GM19328 (cell line): ENCODE data around the gene IL21R.

ENCODE experiments used
- ATAC-seq: cut with Tn5 transposase; IDR thresholded peaks from one replicate; pipeline ENCODE4 v1.9.1; 2021; ENCODE audit warnings: mild to moderate bottlenecking, moderate library complexity; ENCODE audit not compliant: unreplicated experiment

Gene IL21R

DNA sequence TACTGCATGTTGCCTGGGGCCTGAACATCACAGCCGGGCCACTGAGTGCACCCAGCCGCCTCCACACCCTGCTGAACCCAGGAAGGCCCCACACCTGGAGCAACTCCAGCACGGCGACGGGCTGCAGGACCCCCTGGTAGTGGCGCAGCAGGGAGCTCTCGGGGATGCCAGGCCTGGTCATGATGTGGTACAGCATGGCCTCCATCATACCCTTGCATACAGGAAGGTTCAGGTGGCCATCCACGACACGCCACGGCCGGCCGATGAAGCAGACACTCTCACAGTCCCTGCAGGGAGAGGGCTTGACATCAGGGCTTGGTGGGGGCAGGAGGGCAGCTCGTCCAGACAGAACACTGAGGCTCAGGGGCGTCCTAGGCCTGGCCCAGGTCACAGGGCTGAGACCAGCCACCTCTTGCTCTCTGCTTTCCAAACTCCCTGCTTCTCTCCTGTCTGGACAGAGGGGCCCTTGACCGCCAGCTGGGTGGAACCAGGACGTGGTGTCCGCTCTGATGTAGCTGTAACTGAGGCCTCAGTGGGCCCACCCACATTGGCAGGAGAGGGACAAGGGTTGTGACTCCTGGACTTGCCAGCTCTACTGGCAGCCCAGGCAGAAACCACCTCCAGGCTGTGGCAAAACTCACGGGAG, 60.3 kb downstream of the IL21R start:
- no peak for ATAC-seq

DNA sequence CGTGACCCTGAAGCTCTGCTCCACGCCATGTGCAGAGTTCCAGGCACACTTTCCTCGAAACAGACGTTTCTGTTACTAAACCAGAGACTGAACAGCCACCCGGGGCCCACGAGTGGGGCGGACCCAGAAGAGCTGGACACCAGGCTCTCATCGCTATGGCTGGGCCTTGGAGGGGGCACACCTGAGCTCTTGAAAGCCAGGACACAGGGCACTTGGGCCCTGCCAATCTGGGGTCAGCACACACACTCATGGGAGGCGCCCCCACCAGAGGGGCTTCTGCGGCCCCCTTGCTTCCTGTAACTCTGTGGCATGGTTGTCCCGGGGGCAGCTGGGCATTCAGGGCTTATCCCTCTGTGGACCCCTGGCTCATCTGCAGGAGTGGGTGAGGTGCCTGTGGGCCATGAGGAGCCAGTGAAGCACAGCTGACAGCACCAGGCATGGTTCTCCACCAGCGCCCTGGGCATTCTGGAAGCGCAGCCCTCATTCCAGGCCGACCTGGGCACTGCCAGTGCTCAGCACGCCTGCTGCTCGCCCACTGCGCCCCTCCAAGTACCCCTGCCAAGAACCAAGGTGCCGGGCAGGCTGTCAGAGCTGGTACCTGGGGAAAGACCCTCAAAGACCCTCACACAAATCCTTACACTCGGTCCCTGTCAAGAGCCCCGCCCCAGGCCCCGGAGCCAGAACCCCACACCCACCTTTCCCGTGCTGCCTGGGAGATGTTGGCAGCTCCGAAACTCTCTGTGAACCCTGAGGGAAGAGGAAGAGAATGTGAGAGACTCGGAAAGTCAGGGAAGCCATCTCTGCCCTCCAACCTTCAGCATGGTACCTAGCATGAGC, 61.1 kb downstream of the IL21R start:
- no peak for ATAC-seq

DNA sequence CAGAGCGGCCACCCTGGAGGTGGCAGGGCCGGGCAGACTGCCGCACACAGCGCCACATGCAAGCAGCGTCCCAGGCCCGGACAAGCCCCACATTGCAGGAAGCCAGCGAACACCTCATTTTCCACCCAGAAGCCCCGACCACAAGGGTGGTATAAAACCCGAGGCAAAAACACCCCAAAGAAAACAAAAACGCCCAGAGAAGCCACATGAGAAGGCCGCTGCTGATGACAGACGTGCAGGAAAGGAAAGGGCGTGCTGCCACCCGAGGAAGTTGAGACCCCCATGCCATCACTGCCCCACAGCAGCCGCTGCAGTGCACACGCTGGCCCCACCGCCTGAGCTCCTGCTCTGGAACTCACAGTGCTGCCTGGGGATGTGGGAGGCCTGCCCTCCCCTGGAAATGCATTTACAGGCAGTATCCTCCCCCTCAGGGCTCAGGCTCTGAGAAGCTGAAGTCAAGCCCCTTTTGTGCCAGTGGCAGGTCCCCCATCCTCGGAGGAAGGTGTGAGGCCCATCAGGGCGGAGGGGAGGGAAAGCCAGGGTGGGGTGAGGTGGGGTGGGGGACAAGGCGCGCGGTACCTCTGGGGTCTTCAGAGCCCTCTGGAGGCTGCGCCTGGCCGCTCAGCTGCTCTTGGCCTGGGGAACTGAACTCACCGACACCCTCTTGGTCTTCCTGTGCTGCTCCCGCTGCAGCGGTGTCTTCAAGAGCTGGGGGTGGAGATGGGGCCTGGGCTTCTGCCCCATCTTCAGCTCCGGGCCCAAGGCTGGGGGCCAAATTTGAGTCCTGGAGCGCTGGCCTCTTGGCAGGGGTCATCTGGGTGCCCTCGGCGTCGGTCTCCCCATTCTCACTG, 62.0 kb downstream of the IL21R start:
- no peak for ATAC-seq

DNA sequence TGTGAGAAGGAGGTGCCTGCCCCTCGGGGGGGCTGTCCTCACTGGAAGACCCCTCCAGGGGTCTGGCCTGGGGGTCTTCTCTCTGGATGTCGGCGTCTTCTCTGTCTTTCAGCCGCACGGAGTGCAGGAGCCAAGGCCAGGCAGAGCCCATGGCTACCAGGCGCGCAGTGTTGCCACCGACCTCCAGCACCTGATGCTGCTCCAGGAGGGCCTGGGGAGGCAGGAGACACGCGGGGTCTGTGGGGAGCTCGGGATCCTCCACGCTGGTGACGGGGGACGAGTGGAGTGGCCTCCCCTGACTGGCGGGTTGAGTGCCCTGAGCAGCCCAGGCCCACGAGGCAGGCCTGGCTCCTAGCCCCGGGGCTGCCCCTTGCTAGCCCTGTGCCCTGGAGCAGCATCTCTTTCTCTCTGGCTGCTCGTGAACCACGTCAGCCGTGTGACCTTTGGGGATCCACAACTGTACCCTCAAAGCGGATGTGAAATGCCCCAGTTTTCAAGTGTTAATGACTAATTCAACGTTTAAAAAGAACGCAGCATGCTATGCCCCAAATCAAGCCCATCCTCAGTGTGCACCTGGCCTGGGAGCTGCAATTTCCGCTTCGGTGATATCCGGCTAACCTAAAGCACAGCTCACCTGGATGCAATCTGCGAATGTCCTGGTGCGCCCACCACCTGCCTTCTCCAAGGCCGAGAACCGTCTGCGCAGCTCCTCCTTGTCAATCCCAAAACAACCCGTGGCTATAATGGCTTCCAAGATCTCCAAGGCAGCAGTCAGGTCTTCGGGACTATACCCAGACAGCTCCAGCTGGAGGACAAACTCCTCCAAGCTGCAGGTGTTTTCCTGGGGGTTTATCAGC, 62.9 kb downstream of the IL21R start:
- ATAC-seq = no peak

DNA sequence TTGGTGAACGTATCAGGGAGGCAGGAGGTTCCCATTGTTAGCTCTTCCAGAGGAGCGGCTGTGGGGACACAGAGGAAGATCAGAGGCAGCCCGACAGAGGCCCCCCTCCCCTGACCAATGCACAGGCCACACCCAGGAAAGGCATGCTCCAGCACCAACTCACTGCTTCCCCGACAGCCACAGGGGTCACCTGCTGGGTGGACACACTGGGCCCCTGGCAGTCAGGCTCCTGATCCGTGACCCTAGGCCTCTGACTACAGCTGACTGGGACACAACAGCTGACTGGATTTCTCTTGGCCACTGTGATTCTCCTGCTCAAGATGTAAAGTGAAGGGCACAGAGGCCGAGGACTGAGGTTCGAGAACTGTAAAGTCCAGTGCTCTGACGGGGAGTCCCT, 63.5 kb downstream of the IL21R start:
- ATAC-seq = no peak

DNA sequence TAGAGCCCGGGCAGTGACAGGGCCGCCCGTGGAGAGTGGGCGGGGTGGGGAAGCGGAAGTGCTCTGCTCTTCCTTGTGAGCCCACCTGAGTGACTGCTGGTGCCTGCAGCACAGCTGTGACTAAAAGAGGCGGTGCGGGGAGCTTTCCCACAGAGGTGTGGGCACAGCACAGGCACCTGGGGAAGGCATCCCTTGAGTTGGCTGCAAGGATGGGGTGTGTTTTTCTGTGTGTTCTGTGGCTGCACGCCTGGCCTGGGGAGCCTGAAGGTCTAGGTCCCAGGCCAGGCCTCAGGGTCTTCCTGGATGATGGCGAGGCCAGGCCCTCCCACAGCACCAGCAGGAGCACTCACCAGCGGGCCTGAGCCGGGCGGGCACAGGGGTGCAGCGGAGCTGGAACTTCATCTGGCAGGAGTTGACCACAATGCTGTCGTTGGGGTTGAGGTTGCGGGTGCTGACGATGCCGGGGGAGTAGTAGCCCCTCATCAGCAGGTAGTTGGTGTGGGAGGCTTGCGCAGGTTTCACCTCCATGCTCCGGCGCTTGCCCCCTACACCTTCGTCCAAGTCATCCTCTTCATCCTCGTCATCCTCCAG, 67.1 kb downstream of the IL21R start:
- no peak for ATAC-seq

DNA sequence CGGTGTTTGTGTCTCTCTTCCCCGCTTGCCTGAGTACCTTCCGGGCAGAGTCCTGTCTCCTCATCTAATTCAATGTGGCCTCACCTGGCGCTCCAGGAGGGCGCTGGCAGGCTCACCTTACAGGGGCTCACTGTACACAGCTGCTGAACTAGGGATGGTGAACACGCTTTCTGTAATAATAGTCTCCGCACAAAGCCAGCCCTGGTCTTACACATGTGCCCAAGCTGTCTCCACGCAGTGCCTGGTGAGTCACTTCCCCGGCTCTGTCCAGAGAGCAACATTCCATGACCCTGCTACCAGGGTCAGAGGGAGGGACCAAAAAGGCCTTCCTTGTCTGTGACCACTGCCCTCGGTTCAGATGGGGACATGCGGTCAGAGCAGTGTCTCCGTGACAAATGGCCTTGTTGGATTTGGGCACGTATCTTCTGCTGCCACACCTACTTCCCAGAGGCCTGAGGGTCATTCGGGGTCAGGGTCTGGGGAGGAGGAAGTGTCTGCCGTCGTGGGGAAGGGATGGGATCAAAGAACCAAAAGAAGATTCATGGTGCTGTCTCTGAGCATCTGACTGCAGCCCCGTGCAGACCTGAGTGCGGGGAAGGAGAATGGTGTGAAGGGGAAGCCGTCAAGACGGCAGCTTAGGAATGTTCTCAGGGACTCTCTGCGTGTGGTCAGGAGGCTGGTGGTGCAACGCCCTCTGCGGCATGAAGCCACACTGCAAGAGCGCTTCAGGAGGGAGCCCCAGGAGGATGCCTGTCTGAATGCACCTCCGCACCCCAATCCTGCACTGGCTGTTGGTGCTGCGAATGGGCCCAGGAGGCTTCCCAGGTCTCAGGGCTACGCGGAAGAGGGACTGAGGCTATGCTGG, 68.8 kb downstream of the IL21R start:
- no peak for ATAC-seq

DNA sequence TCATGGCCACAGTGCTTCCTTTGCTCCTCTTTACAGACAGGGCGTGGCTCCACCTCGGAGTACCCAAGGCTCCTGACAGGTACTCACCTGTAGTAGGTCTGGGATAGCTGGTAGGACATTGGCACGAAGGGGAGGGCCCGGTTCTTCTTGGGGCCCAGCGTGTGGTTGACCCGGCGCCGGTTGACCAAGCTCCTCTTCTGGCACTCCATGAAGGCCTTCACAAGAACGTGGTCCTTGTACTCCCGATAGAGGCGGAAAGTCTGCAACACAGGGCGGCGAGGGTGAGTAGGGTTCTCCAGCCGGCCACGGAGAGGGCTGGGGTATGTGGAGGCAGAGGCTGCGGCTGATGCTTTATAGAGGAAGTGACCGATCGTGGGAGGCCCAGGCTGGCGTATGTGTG, 69.7 kb downstream of the IL21R start:
- no peak for ATAC-seq

DNA sequence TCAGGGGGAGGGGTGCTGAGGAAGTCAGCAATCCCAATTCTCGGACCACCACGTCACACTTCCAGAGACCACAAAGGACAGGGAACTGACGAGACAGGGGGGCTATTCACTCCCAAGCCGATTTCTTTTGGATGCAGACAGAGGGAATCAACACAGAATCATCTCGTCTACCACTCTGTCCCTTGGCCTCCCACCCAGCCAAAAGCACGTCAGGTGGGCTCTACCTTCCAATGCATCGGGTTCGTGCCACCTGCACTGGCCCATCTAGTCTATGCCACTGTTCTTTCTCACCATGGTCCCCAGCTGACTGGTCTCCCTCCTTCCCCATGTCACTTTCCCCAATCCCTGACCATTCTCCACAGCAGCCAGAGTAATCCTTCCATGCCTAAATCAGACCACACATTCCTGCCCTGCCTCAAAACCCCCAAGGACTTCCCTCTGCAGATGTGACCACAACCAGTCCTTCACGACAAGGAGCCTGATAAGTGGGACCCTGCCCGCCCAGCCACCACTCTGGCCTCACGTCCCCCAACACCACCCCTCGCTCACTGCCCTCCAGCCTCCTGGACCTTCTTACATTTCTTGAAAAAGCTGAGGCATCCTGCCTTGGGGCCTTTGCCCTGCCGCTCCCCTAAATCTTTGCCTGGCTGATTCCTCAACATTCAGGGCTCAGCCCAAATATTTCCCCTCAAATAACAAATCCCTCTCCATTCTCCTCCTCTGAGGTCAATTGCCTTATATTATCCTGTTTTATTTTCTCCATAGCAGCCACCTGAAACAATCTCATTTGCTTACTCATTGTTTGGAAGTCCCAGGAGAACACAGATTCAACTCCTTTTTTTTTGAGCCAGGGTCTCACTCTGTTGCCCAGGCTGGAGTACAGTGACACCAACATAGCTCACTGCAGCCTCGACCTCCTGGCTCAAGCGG, 70.4 kb downstream of the IL21R start:
- no peak for ATAC-seq

DNA sequence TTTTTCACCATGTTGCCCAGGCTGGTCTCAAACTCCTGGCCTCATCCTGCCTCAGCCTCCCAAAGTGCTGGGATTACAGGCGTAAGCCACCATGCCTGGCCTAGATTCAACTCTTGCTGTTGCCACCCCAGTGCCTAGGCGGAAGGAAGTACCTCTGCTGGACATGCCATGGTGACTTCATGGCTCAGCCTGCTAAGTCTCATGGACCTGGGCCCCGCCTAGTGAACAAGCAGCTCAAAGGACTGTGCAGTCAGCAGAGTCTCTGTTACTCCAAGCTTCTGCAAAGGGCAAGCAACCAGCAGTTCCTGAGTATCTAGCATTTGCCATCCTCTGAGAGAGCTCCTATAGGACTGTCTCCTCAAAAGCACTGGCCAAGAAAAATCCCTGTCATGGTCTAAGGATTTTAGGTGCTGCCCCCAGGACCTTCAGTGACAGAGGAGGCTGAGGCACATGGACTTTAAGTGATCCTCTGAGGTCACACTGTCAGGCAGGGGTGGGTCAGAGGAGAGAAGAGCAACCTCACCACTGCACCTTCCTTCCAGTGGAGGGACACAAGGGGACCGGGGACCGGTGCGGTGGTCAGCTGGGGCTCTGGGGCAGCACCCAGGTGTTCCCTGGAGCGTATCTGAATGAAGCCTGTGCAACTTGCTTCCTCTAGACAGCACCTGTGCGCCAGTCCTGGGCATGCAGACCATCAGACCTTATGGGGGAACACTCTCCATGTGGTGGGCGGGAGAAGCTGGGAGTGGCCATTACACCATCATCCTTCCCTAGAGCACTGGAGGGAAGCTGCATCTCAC, 71.3 kb downstream of the IL21R start:
- ATAC-seq = no peak

DNA sequence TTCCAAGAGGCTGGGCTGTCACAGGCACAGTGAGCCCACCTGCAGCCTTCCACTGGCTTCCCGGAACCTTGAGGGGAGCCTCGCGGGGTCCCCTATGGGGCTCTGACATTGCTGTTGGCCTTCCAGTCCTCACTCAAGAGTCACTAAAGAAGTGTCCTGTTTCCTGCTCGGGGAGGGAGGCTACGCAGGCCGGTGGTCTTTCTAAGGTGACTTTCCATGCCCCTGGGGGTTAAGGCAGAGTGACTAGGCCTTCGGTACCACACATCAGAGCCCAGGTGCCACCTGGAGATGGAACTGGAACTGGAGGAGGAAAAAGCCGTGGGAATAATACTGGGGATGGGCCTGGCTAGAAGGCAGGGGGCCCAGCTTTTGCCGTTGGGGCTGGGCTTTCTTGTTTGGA, 72.1 kb downstream of the IL21R start:
- ATAC-seq = no peak

DNA sequence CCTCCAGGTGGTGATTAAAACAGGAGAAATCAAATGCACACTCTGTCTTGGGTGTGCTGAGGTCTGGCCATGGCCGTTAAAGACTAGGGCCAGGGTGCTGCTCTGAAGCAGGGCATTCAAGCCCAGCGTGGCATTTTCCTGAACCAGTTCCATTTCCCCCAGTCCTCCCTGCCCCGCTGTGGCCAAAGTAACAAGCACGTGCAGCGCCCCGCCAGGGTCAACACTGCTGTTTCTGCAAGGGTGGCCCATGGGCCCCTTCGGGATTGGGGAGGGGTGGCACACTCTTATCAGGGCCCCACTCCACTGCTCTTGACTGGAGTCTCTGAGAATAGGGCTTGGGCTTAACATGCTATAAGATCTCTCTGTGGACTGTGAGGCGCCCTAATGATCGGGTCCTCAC, 72.9 kb downstream of the IL21R start:
- ATAC-seq = no peak

DNA sequence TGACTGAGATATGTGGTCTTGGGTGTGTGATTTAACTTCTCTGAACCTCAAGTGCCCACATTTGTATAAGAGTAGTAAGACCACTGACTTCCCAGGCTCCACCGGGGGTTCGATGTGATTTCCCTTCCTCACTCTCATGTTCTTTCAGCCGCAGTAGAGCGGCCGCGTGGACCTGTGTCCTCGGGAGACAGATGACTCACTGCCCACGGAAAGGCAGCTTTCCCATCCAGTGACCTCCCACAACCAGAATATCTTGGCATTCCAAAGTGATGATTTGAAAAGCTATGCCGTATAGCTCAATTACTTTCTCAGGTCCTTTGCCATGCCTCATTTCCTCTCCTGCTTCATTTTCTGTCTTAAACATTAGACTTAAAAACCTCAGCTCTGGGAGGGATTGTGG, 73.6 kb downstream of the IL21R start:
- ATAC-seq = no peak

DNA sequence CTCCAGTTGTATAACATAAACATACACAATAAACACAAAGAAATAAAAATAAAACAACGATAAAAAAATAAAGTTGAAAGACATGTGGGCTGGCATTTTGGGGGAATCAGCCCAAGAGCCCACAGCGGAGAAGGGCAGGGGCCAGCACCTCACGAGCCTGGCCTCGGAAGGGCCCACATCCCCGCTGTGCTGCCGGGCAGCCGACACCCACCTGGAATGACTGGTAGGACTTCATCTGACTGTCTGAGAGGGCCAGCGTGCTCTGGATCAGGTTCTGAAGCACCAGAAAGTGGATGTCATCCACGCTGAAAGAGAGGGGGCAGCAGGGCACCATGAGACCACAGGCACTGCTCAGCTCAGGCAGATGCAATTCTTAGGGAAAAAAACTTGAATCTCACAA, 74.3 kb downstream of the IL21R start:
- ATAC-seq = no peak

DNA sequence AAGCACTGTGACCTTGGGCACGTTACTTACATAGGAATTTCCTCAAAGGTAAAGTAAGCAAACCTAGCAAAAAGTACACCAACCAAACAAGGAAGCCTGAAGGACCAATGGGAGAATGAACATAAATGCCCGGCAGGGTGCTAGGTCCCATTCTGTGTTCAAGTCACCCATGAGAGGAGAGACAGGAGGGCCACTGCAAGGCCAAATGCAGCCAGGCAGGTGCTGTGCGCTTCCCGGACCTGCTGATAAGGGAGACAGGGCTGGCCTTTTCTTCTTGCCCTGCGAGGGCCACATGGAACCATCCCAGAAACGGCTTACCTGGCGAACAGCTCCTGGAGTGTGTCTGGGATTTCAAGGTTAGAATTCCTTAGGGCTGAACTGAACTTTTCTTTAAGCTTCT, 78.8 kb downstream of the IL21R start:
- ATAC-seq = no peak

DNA sequence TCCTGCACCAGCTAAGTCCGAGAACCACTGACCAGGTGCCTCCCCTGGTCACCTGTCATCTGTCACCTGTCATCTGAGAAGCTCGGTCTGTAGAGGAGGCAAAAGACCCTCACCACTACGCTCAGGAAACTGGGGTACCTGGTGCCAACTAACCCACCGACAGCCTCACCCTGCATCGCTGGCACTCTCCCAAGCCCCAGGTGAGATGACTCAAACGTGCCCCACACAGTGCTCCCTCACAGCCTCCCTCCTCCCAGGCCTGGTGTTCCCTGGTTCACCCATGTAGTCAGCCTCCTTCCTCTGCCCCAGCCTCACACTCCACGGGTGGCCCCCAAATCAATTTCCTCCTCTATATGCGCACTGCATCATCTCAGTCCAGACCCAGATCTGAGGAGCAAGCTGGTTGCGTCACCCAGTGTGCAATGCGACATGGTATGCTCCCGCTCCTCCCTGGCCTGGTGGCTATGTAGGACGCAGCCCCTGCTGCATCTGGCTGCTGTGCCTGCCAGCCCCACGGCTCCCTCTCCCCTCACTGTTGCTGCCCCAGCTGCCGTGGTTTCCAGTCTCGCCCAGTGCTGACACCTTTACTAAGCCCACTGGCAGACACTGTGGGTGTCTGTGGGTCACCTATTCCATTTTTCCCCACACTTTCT, 79.4 kb downstream of the IL21R start:
- ATAC-seq = no peak
